ENCODE results near the gene STARD8.

STARD8 gene

GRCh38 chrX:68717196-68717595, 69.7 kb downstream of the STARD8 start:
- TF ChIP-seq CTCF (IDR thresholded peaks at IDR 0.05; ENCODE audit: low read depth, low read length) (no peak), MAX (IDR thresholded peaks at IDR 0.05; ENCODE audit: low read depth, low read length) (no peak), MYC (IDR thresholded peaks at IDR 0.05; ENCODE audit: low read depth, low read length) (no peak), POLR2A (IDR thresholded peaks at IDR 0.05; ENCODE audit: extremely low read depth, insufficient read length) (no peak)
- DNase-seq (ENCODE audit: low read depth): no peak
- no peak overlapping the region for H3K4me3 ChIP-seq (ENCODE audit: low read depth, low read length)

GRCh38 chrX:68717663-68718442, 70.4 kb downstream of the STARD8 start:
- no peak for TF ChIP-seq MAX (IDR thresholded peaks at IDR 0.05; ENCODE audit: low read depth, low read length)
- TF ChIP-seq MYC (IDR thresholded peaks at IDR 0.05; ENCODE audit: low read depth, low read length): no peak
- TF ChIP-seq CTCF (IDR thresholded peaks at IDR 0.05; ENCODE audit: low read depth, low read length): no peak
- no peak for TF ChIP-seq POLR2A (IDR thresholded peaks at IDR 0.05; ENCODE audit: extremely low read depth, insufficient read length)
- no peak for DNase-seq (ENCODE audit: low read depth)
- H3K4me3 ChIP-seq (ENCODE audit: low read depth, low read length): no peak overlapping the region

GRCh38 chrX:68718443-68718820, 71.0 kb downstream of the STARD8 start:
- DNase-seq (ENCODE audit: low read depth): no peak
- TF ChIP-seq POLR2A (IDR thresholded peaks at IDR 0.05; ENCODE audit: extremely low read depth, insufficient read length) (no peak), MYC (IDR thresholded peaks at IDR 0.05; ENCODE audit: low read depth, low read length) (no peak), CTCF (IDR thresholded peaks at IDR 0.05; ENCODE audit: low read depth, low read length) (no peak), MAX (IDR thresholded peaks at IDR 0.05; ENCODE audit: low read depth, low read length) (no peak)

GRCh38 chrX:68719181-68719903, 71.9 kb downstream of the STARD8 start:
- TF ChIP-seq POLR2A (IDR thresholded peaks at IDR 0.05; ENCODE audit: extremely low read depth, insufficient read length) (no peak), MYC (IDR thresholded peaks at IDR 0.05; ENCODE audit: low read depth, low read length) (no peak), MAX (IDR thresholded peaks at IDR 0.05; ENCODE audit: low read depth, low read length) (no peak), CTCF (IDR thresholded peaks at IDR 0.05; ENCODE audit: low read depth, low read length) (no peak)
- DNase-seq (ENCODE audit: low read depth): no peak
- H3K4me3 ChIP-seq (ENCODE audit: low read depth, low read length): no peak overlapping the region

More at GRCh38 chrX:68718443-68718820, 71.0 kb downstream of the STARD8 start:
- H3K4me3 ChIP-seq (ENCODE audit: low read depth, low read length): no peak overlapping the region

- peak; percentile 25 for DNase-seq (ENCODE audit: low read depth)
- TF ChIP-seq MAX (IDR thresholded peaks at IDR 0.05; ENCODE audit: low read depth, low read length) (no peak), CTCF (IDR thresholded peaks at IDR 0.05; ENCODE audit: low read depth, low read length) (peak; percentile 34)
- H3K4me3 ChIP-seq (ENCODE audit: low read depth, low read length): no peak overlapping the region
Observed at GRCh38 chrX:68719904-68720614, 72.6 kb downstream of the STARD8 start.
